OCI-LY1 (cell line): ENCODE measurements around the gene POLG.

Experiments used
- H2AFZ ChIP-seq: fragments of 200-600 bp; sonication (generic), shearing (Covaris generic); 2 replicates; pipeline ENCODE4 v1.6.0; 2014; ENCODE audit warnings: antibody characterized with exemption, mild to moderate bottlenecking, low read length
- H3F3A ChIP-seq: fragments of 200-600 bp; sonication (generic), shearing (Covaris generic); 2 replicates; pipeline ENCODE4 v1.6.0; 2014; ENCODE audit warnings: mild to moderate bottlenecking, antibody characterized with exemption, low read length, moderate library complexity; ENCODE audit not compliant: insufficient read depth
- H3K27ac ChIP-seq: fragments of 200-600 bp; sonication (generic); 2 replicates; pipeline ENCODE4 v1.5.1; 2014; ENCODE audit warnings: low read length, mixed run types, mild to moderate bottlenecking, low read depth; ENCODE audit not compliant: poor library complexity, severe bottlenecking
- H3K27me3 ChIP-seq: fragments of 200-600 bp; sonication (generic); 2 replicates; pipeline ENCODE4 v1.6.0; 2014; ENCODE audit warnings: antibody characterized with exemption, mild to moderate bottlenecking, low read length, moderate library complexity; ENCODE audit not compliant: insufficient read depth
- H3K36me3 ChIP-seq: fragments of 200-600 bp; sonication (generic); 2 replicates; pipeline ENCODE4 v1.6.1; 2014; ENCODE audit warnings: mild to moderate bottlenecking, antibody characterized with exemption, low read length, moderate library complexity, mixed read lengths; ENCODE audit not compliant: insufficient read depth
- H3K4me1 ChIP-seq: fragments of 200-600 bp; sonication (generic); 2 replicates; pipeline ENCODE4 v1.5.1; 2014; ENCODE audit warnings: mild to moderate bottlenecking, low read length, moderate library complexity; ENCODE audit not compliant: insufficient read depth, severe bottlenecking
- H3K4me2 ChIP-seq: fragments of 200-600 bp; sonication (generic), shearing (Covaris generic); 2 replicates; pipeline ENCODE4 v1.6.1; 2014; ENCODE audit warnings: low read length
- H3K4me3 ChIP-seq: fragments of 200-600 bp; sonication (generic); 2 replicates; pipeline ENCODE4 v1.5.1; 2014; ENCODE audit warnings: low read length, low read depth, mild to moderate bottlenecking, mixed read lengths; ENCODE audit not compliant: poor library complexity, severe bottlenecking
- H3K79me2 ChIP-seq: fragments of 200-600 bp; shearing (Covaris generic); 2 replicates; pipeline ENCODE4 v1.6.1; 2016; ENCODE audit warnings: mixed run types, low read length, mixed read lengths; ENCODE audit not compliant: insufficient read depth
- H3K9ac ChIP-seq: fragments of 200-600 bp; sonication (generic), shearing (Covaris generic); 2 replicates; pipeline ENCODE4 v1.6.1; 2014; ENCODE audit warnings: mild to moderate bottlenecking, low read length, mixed read lengths
- H3K9me2 ChIP-seq: fragments of 200-600 bp; sonication (generic), shearing (Covaris generic); 2 replicates; pipeline ENCODE4 v1.6.1; 2014; ENCODE audit warnings: low read depth, mild to moderate bottlenecking, low read length, mixed read lengths
- H3K9me3 ChIP-seq: fragments of 200-600 bp; shearing (Covaris generic); 2 replicates; pipeline ENCODE4 v1.6.1; 2014; ENCODE audit warnings: low read length, mixed read lengths
- H4K20me1 ChIP-seq: fragments of 200-600 bp; sonication (generic), shearing (Covaris generic); 2 replicates; pipeline ENCODE4 v1.6.0; 2016; ENCODE audit warnings: mild to moderate bottlenecking, low read length; ENCODE audit not compliant: insufficient read depth
- CTCF ChIP-seq: fragments of 200-600 bp; sonication (generic), shearing (Covaris generic); IDR thresholded peaks from 2 replicates; pipeline ENCODE4 v1.5.1; 2017; ENCODE audit warnings: mild to moderate bottlenecking, antibody characterized with exemption, low read length, moderate library complexity, mixed read lengths
- EZH2 ChIP-seq: fragments of 200-600 bp; sonication (generic), shearing (Covaris generic); IDR thresholded peaks from 2 replicates; pipeline ENCODE4 v1.8.0; 2017; ENCODE audit warnings: borderline replicate concordance, mixed run types, mild to moderate bottlenecking, antibody characterized with exemption, low read length, moderate library complexity, mixed read lengths

The POLG gene

GRCh38 chr15:89332446-89332845 is 2.2 kb downstream of the POLG start:
- H3K27ac ChIP-seq, result peak overlapping the region; percentile 65
- H3K27me3 ChIP-seq, result no peaks in the 10 kb centered on the region
- H3K4me2 ChIP-seq, result peak overlapping the region; percentile 89
- H3K9me3 ChIP-seq, result no peaks in the 10 kb centered on the region
- peaks cover 52% of the 10 kb centered on the region for H3K4me1 ChIP-seq
- H3F3A ChIP-seq, result no peaks in the 10 kb centered on the region
- no peak for TF ChIP-seq EZH2
- peak; percentile 51; the same call in 1 of the 2 replicates for TF ChIP-seq CTCF
- peak overlapping the region; percentile 93 for H3K4me3 ChIP-seq
- H3K36me3 ChIP-seq, result peaks cover 56% of the 10 kb centered on the region
- peaks cover 16% of the 10 kb centered on the region for H3K79me2 ChIP-seq
- no peaks in the 10 kb centered on the region for H3K9me2 ChIP-seq
- H4K20me1 ChIP-seq, result no peaks in the 10 kb centered on the region; the same call in 1 of the 2 replicates
- H2AFZ ChIP-seq, result no peak overlapping the region
- H3K9ac ChIP-seq, result peak overlapping the region; percentile 94; the same call in 1 of the 2 replicates

- TF ChIP-seq EZH2 (no peak), CTCF (no peak)
- H3K9me2 ChIP-seq, result no peaks in the 10 kb centered on the region
- no peaks in the 10 kb centered on the region for H3K27me3 ChIP-seq
- H3K9ac ChIP-seq, result no peak overlapping the region
- peaks cover 49% of the 10 kb centered on the region for H3K4me1 ChIP-seq
- no peaks in the 10 kb centered on the region for H3F3A ChIP-seq
- no peak overlapping the region for H3K4me3 ChIP-seq
- no peak overlapping the region for H3K27ac ChIP-seq
- peak overlapping the region; percentile 7; the same call in 1 of the 2 replicates for H3K4me2 ChIP-seq
- no peaks in the 10 kb centered on the region; the same call in 1 of the 2 replicates for H4K20me1 ChIP-seq
- no peak overlapping the region for H2AFZ ChIP-seq
- H3K9me3 ChIP-seq, result no peaks in the 10 kb centered on the region
- peaks cover 70% of the 10 kb centered on the region for H3K36me3 ChIP-seq
- H3K79me2 ChIP-seq, result peaks cover 16% of the 10 kb centered on the region
Measured at GRCh38 chr15:89330881-89331595, 3.6 kb downstream of the POLG start.

- Histone ChIP-seq H3K4me1 (peaks cover 40% of the 10 kb centered on the region), H3K79me2 (peaks cover 16% of the 10 kb centered on the region), H3F3A (no peaks in the 10 kb centered on the region)
Measured at GRCh38 chr15:89330119-89330518, 4.5 kb downstream of the POLG start.

More at GRCh38 chr15:89330119-89330518, 4.5 kb downstream of the POLG start:
- no peak overlapping the region for H2AFZ ChIP-seq
- H3K36me3 ChIP-seq, result peaks cover 79% of the 10 kb centered on the region
- no peak overlapping the region for H3K9ac ChIP-seq
- no peak overlapping the region for H3K4me3 ChIP-seq
- no peak overlapping the region for H3K27ac ChIP-seq
- no peaks in the 10 kb centered on the region; the same call in 1 of the 2 replicates for H4K20me1 ChIP-seq
- H3K4me2 ChIP-seq, result no peak overlapping the region
- H3K27me3 ChIP-seq, result no peaks in the 10 kb centered on the region
- no peaks in the 10 kb centered on the region for H3K9me3 ChIP-seq
- TF ChIP-seq EZH2 (no peak), CTCF (no peak)
- H3K9me2 ChIP-seq, result no peaks in the 10 kb centered on the region
